Measurements from ENCODE around the gene CSMD2.

Gene CSMD2

GRCh38 chr1:33588726-33589125 lies 576.3 kb downstream of the CSMD2 start:
- Histone ChIP-seq H3K4me1 (ENCODE audit: control insufficient read depth, insufficient read depth, low read length) (no peaks in the 10 kb centered on the region), H3K4me3 (ENCODE audit: low read length in 2 of 2) (no peak overlapping the region), H3K9me3 (ENCODE audit: control insufficient read depth in 2 of 2, low read length in 2 of 2) (no peaks in the 10 kb centered on the region), H3K27ac (ENCODE audit: low read length) (no peak overlapping the region), H3K9ac (ENCODE audit: low read length in 2 of 2) (no peak overlapping the region), H3K27me3 (ENCODE audit: control insufficient read depth in 1 of 2, insufficient read depth in 2 of 2, low read length in 2 of 2) (no peaks in the 10 kb centered on the region), H3K36me3 (ENCODE audit: control insufficient read depth in 2 of 2, insufficient read depth in 2 of 2, low read length in 2 of 2) (no peaks in the 10 kb centered on the region)

- Histone ChIP-seq H3K4me3 (ENCODE audit: low read length in 2 of 2) (no peak overlapping the region), H3K4me1 (ENCODE audit: control insufficient read depth, insufficient read depth, low read length) (no peaks in the 10 kb centered on the region), H3K36me3 (ENCODE audit: control insufficient read depth in 2 of 2, insufficient read depth in 2 of 2, low read length in 2 of 2) (no peaks in the 10 kb centered on the region), H3K27me3 (ENCODE audit: control insufficient read depth in 1 of 2, insufficient read depth in 2 of 2, low read length in 2 of 2) (no peaks in the 10 kb centered on the region), H3K9ac (ENCODE audit: low read length in 2 of 2) (no peak overlapping the region), H3K27ac (ENCODE audit: low read length) (no peak overlapping the region), H3K9me3 (ENCODE audit: control insufficient read depth in 2 of 2, low read length in 2 of 2) (no peaks in the 10 kb centered on the region)
Measured at GRCh38 chr1:33586795-33587194, 578.2 kb downstream of the CSMD2 start.

DNA sequence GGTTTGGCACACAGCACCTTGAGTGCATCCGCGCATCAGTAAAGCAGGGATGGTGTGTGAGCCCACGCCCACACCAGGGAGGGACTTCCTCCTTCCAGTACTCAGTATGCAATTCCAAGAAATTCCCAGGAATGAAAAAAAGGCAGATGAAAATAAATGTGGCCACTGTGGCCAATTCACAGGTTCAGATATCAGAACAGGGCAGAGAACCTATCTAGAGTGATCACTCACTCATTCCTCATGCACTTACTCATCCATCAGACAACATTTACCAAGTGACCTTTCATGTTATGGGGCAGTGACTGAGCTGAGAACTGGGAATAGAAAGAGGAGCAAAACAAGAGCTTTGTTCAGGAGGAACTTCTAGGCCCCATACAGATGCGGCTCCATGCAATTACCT lies 578.9 kb downstream of the CSMD2 start:
- no peak overlapping the region for H3K27ac ChIP-seq (ENCODE audit: low read length)
- no peaks in the 10 kb centered on the region for H3K36me3 ChIP-seq (ENCODE audit: control insufficient read depth in 2 of 2, insufficient read depth in 2 of 2, low read length in 2 of 2)

GRCh38 chr1:33583567-33583966 lies 581.5 kb downstream of the CSMD2 start:
- no peaks in the 10 kb centered on the region for H3K36me3 ChIP-seq (ENCODE audit: control insufficient read depth in 2 of 2, insufficient read depth in 2 of 2, low read length in 2 of 2)
- no peaks in the 10 kb centered on the region for H3K27me3 ChIP-seq (ENCODE audit: control insufficient read depth in 1 of 2, insufficient read depth in 2 of 2, low read length in 2 of 2)
- no peak overlapping the region for H3K27ac ChIP-seq (ENCODE audit: low read length)
- no peaks in the 10 kb centered on the region for H3K9me3 ChIP-seq (ENCODE audit: control insufficient read depth in 2 of 2, low read length in 2 of 2)
- no peak overlapping the region for H3K4me3 ChIP-seq (ENCODE audit: low read length in 2 of 2)
- H3K9ac ChIP-seq (ENCODE audit: low read length in 2 of 2): no peak overlapping the region
- H3K4me1 ChIP-seq (ENCODE audit: control insufficient read depth, insufficient read depth, low read length): no peaks in the 10 kb centered on the region

More for the DNA sequence above, 578.9 kb downstream of the CSMD2 start:
- no peak overlapping the region for H3K4me3 ChIP-seq (ENCODE audit: low read length in 2 of 2)
- no peaks in the 10 kb centered on the region for H3K4me1 ChIP-seq (ENCODE audit: control insufficient read depth, insufficient read depth, low read length)
- H3K27me3 ChIP-seq (ENCODE audit: control insufficient read depth in 1 of 2, insufficient read depth in 2 of 2, low read length in 2 of 2): no peaks in the 10 kb centered on the region
- no peaks in the 10 kb centered on the region for H3K9me3 ChIP-seq (ENCODE audit: control insufficient read depth in 2 of 2, low read length in 2 of 2)
- H3K9ac ChIP-seq (ENCODE audit: low read length in 2 of 2): no peak overlapping the region

GRCh38 chr1:33578557-33579448 lies 586.2 kb downstream of the CSMD2 start:
- H3K9me3 ChIP-seq (ENCODE audit: control insufficient read depth in 2 of 2, low read length in 2 of 2): no peaks in the 10 kb centered on the region
- no peaks in the 10 kb centered on the region for H3K27me3 ChIP-seq (ENCODE audit: control insufficient read depth in 1 of 2, insufficient read depth in 2 of 2, low read length in 2 of 2)
- no peaks in the 10 kb centered on the region for H3K36me3 ChIP-seq (ENCODE audit: control insufficient read depth in 2 of 2, insufficient read depth in 2 of 2, low read length in 2 of 2)
- no peak overlapping the region for H3K4me3 ChIP-seq (ENCODE audit: low read length in 2 of 2)
- no peak overlapping the region for H3K27ac ChIP-seq (ENCODE audit: low read length)
- no peak overlapping the region for H3K9ac ChIP-seq (ENCODE audit: low read length in 2 of 2)
- H3K4me1 ChIP-seq (ENCODE audit: control insufficient read depth, insufficient read depth, low read length): peaks cover 18% of the 10 kb centered on the region

- no peak overlapping the region for H3K4me3 ChIP-seq (ENCODE audit: low read length in 2 of 2)
- no peaks in the 10 kb centered on the region for H3K27me3 ChIP-seq (ENCODE audit: control insufficient read depth in 1 of 2, insufficient read depth in 2 of 2, low read length in 2 of 2)
- H3K4me1 ChIP-seq (ENCODE audit: control insufficient read depth, insufficient read depth, low read length): peaks cover 18% of the 10 kb centered on the region
- no peaks in the 10 kb centered on the region for H3K36me3 ChIP-seq (ENCODE audit: control insufficient read depth in 2 of 2, insufficient read depth in 2 of 2, low read length in 2 of 2)
- H3K9ac ChIP-seq (ENCODE audit: low read length in 2 of 2): no peak overlapping the region
- H3K27ac ChIP-seq (ENCODE audit: low read length): no peak overlapping the region
- H3K9me3 ChIP-seq (ENCODE audit: control insufficient read depth in 2 of 2, low read length in 2 of 2): no peaks in the 10 kb centered on the region
Measured at GRCh38 chr1:33577663-33578062, 587.4 kb downstream of the CSMD2 start.

DNA sequence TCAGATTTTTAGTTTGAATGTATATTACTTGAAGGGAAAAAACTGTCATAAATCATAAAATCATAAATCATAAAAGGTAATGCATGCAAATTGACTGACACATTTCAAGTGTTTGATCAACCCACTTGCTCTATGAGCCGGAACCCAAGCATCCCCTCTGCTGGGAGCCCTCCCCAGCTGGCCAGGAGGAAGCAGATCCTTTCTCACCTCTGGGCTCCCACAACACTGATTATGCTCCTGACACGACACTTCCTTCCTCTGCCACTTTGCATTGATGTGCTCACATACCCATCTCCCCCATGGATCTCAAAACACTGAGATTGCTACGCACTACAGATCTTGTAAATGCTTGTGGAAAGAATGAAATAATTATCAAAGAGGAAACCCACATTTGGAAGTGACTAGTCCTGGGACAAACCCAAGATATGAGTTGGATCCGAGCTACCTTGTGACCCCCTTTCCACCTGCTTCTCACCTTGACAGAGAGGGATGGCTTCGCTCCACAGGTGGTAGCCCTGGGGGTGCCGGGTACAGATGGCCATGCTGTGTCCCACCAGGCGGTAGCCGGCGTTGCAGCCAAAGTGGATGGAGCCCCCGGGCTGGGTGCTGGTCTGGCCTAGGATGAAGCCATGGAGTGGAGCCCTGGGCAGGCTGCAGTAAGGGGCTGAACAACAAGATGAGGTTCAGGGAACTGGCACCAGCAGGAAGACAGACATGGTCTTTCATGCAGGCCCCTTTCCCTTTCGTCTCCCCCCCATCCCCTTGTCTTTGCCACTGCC lies 588.0 kb downstream of the CSMD2 start:
- Histone ChIP-seq H3K27ac (ENCODE audit: low read length) (no peak overlapping the region), H3K36me3 (ENCODE audit: control insufficient read depth in 2 of 2, insufficient read depth in 2 of 2, low read length in 2 of 2) (no peaks in the 10 kb centered on the region), H3K9ac (ENCODE audit: low read length in 2 of 2) (no peak overlapping the region), H3K4me1 (ENCODE audit: control insufficient read depth, insufficient read depth, low read length) (peaks cover 18% of the 10 kb centered on the region), H3K9me3 (ENCODE audit: control insufficient read depth in 2 of 2, low read length in 2 of 2) (no peaks in the 10 kb centered on the region), H3K27me3 (ENCODE audit: control insufficient read depth in 1 of 2, insufficient read depth in 2 of 2, low read length in 2 of 2) (no peaks in the 10 kb centered on the region), H3K4me3 (ENCODE audit: low read length in 2 of 2) (no peak overlapping the region)

DNA sequence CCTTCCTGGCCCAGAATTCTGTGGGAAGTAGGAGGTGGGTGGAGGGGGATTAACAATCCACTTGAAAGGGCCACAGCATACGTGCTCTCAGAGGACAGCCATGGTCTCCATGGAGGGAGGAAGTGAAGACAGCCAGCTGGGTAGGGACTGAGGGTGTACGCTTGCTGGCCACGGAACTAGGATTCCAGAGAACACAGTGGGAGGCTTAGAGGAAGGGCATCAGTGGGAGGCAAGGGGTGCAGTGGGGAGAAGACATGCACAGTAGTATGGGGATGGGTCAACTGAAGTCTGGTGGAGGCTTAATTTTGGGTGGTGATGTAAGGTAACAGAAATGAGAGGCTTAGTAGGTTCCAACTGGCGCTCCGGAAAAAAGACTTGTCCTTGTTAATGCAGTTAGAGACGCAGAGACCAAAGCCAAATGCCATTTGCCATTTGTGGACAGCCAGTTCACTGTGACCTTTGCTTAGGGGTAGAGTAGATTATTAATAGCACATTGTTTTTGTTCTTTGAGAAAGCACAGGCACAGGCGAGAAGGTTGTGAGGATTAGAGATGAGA lies 589.6 kb downstream of the CSMD2 start:
- no peaks in the 10 kb centered on the region for H3K9me3 ChIP-seq (ENCODE audit: control insufficient read depth in 2 of 2, low read length in 2 of 2)
- no peaks in the 10 kb centered on the region for H3K36me3 ChIP-seq (ENCODE audit: control insufficient read depth in 2 of 2, insufficient read depth in 2 of 2, low read length in 2 of 2)
- peak overlapping the region in 1 of 2 donors; percentile 21 for H3K9ac ChIP-seq (ENCODE audit: low read length in 2 of 2)
- H3K27me3 ChIP-seq (ENCODE audit: control insufficient read depth in 1 of 2, insufficient read depth in 2 of 2, low read length in 2 of 2): no peaks in the 10 kb centered on the region
- peaks cover 18% of the 10 kb centered on the region for H3K4me1 ChIP-seq (ENCODE audit: control insufficient read depth, insufficient read depth, low read length)
- peak overlapping the region; percentile 35 to 37 for H3K4me3 ChIP-seq (ENCODE audit: low read length in 2 of 2)
- peak overlapping the region; percentile 69 for H3K27ac ChIP-seq (ENCODE audit: low read length)

DNA sequence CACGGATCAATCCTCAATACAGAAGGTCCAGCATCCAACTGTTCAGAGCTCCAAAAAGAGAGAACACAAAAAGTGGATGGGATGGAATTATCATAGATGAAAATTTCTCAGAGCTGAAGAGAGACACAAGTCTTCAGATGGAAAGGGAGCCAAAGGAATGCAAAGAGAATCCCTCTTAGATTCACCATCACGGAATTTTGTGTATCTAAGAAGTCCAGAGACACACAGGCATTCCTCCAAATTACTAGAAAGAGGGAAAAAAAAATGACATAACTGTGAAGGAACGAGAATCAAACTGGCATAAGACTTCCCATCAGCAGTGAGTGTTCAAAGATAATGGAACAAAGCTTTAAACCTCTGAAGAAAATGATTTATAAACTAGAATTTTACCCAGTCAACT lies 591.4 kb downstream of the CSMD2 start:
- Histone ChIP-seq H3K4me3 (ENCODE audit: low read length in 2 of 2) (no peak overlapping the region), H3K9ac (ENCODE audit: low read length in 2 of 2) (no peak overlapping the region), H3K36me3 (ENCODE audit: control insufficient read depth in 2 of 2, insufficient read depth in 2 of 2, low read length in 2 of 2) (no peaks in the 10 kb centered on the region), H3K4me1 (ENCODE audit: control insufficient read depth, insufficient read depth, low read length) (peaks cover 18% of the 10 kb centered on the region), H3K9me3 (ENCODE audit: control insufficient read depth in 2 of 2, low read length in 2 of 2) (no peaks in the 10 kb centered on the region), H3K27ac (ENCODE audit: low read length) (no peak overlapping the region), H3K27me3 (ENCODE audit: control insufficient read depth in 1 of 2, insufficient read depth in 2 of 2, low read length in 2 of 2) (no peaks in the 10 kb centered on the region)

GRCh38 chr1:33572387-33572786 lies 592.6 kb downstream of the CSMD2 start:
- H3K9me3 ChIP-seq (ENCODE audit: control insufficient read depth in 2 of 2, low read length in 2 of 2): no peaks in the 10 kb centered on the region
- H3K27me3 ChIP-seq (ENCODE audit: control insufficient read depth in 1 of 2, insufficient read depth in 2 of 2, low read length in 2 of 2): no peaks in the 10 kb centered on the region
- H3K4me3 ChIP-seq (ENCODE audit: low read length in 2 of 2): no peak overlapping the region
- H3K9ac ChIP-seq (ENCODE audit: low read length in 2 of 2): no peak overlapping the region
- H3K36me3 ChIP-seq (ENCODE audit: control insufficient read depth in 2 of 2, insufficient read depth in 2 of 2, low read length in 2 of 2): no peaks in the 10 kb centered on the region
- H3K4me1 ChIP-seq (ENCODE audit: control insufficient read depth, insufficient read depth, low read length): peaks cover 16% of the 10 kb centered on the region
- H3K27ac ChIP-seq (ENCODE audit: low read length): no peak overlapping the region
